ENCODE results near the gene RUBCNL.

GRCh38 chr13:46311217-46311616, 75.8 kb downstream of the RUBCNL start:
- TF ChIP-seq CTCF (IDR thresholded peaks at IDR 0.05) (no peak), POLR2A (IDR thresholded peaks at IDR 0.05) (no peak), POLR2AphosphoS5 (IDR thresholded peaks at IDR 0.05) (no peak)
